ENCODE measurements around the gene GDPD2.

GDPD2 gene

DNA sequence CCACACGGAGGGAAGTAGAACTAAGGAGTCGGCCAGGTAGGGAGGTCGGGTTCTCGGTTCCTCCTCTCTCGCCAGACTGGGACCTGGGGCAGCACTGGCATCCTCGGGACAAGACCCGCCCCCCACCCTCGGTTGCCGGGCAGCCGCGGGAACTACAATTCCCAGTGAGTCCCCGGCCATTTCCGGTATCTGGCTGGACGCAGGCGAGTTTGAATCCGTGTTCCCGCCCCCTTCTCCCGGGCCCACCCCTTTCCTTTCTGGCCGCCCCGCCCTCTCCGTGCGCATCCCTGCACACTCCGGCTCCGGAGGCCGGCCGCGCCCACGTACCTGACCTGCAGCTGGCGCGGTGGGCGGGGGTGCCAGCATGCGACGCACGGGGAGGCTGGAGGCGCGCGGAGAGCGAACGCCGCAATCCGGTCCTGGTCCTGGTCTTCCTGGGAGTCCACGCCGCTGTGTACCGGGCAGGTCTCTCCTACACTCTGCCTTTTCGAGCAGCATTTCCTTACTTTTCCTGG is 11.3 kb downstream of the GDPD2 start (continued):
- TF ChIP-seq ZNF112 (tag by site-specific recombination; IDR thresholded peaks at IDR 0.05) (no peak), ZNF530 (tag by site-specific recombination; IDR thresholded peaks at IDR 0.05; ENCODE audit: low read depth) (no peak), ZNF311 (tag by site-specific recombination; IDR thresholded peaks at IDR 0.05; ENCODE audit: borderline replicate concordance) (no peak), IKZF3 (tag by site-specific recombination; IDR thresholded peaks at IDR 0.05) (0 out of 2 replicates have a peak, but pooled peaks have one; percentile 8), SP7 (tag by site-specific recombination; IDR thresholded peaks at IDR 0.05) (no peak), ZNF658 (tag by site-specific recombination; IDR thresholded peaks at IDR 0.05) (no peak), ZIC2 (tag by site-specific recombination; IDR thresholded peaks at IDR 0.05) (no peak), ZNF777 (tag by site-specific recombination; IDR thresholded peaks at IDR 0.05; ENCODE audit: borderline replicate concordance) (no peak), ZXDB (tag by site-specific recombination; IDR thresholded peaks at IDR 0.05) (no peak), ZSCAN16 (tag by site-specific recombination; IDR thresholded peaks at IDR 0.05) (no peak), KLF16 (tag by site-specific recombination; IDR thresholded peaks at IDR 0.05) (0 out of 2 replicates have a peak, but pooled peaks have one; percentile 63), ZNF221 (tag by site-specific recombination; IDR thresholded peaks at IDR 0.05; ENCODE audit: borderline replicate concordance) (no peak), SCRT2 (tag by site-specific recombination; IDR thresholded peaks at IDR 0.05) (no peak), ZNF558 (tag by site-specific recombination; IDR thresholded peaks at IDR 0.05) (no peak), ZNF701 (tag by site-specific recombination; IDR thresholded peaks at IDR 0.05) (no peak), ZBTB20 (tag by site-specific recombination; IDR thresholded peaks at IDR 0.05) (peak; percentile 59), ZSCAN30 (tag by site-specific recombination; IDR thresholded peaks at IDR 0.05) (no peak), ZNF23 (tag by site-specific recombination; IDR thresholded peaks at IDR 0.05; ENCODE audit: borderline replicate concordance) (no peak), ZNF48 (tag by site-specific recombination; IDR thresholded peaks at IDR 0.05) (no peak), ZNF600 (tag by site-specific recombination; IDR thresholded peaks at IDR 0.05) (no peak), ZNF211 (tag by site-specific recombination; IDR thresholded peaks at IDR 0.05; ENCODE audit: low read depth) (no peak), ZNF629 (tag by site-specific recombination; IDR thresholded peaks at IDR 0.05) (no peak), OSR2 (tag by site-specific recombination; IDR thresholded peaks at IDR 0.05) (no peak), KLF1 (tag by site-specific recombination; IDR thresholded peaks at IDR 0.05) (no peak), ZNF404 (tag by site-specific recombination; IDR thresholded peaks at IDR 0.05) (no peak), ZFP3 (tag by site-specific recombination; IDR thresholded peaks at IDR 0.05; ENCODE audit: low read depth) (no peak), MYNN (tag by site-specific recombination; IDR thresholded peaks at IDR 0.05; ENCODE audit: borderline replicate concordance) (no peak), ZNF555 (tag by site-specific recombination; conservative IDR thresholded peaks at IDR 0.05) (no peak), ZNF426 (tag by site-specific recombination; IDR thresholded peaks at IDR 0.05) (no peak)
- TF ChIP-seq, protein P1, sequence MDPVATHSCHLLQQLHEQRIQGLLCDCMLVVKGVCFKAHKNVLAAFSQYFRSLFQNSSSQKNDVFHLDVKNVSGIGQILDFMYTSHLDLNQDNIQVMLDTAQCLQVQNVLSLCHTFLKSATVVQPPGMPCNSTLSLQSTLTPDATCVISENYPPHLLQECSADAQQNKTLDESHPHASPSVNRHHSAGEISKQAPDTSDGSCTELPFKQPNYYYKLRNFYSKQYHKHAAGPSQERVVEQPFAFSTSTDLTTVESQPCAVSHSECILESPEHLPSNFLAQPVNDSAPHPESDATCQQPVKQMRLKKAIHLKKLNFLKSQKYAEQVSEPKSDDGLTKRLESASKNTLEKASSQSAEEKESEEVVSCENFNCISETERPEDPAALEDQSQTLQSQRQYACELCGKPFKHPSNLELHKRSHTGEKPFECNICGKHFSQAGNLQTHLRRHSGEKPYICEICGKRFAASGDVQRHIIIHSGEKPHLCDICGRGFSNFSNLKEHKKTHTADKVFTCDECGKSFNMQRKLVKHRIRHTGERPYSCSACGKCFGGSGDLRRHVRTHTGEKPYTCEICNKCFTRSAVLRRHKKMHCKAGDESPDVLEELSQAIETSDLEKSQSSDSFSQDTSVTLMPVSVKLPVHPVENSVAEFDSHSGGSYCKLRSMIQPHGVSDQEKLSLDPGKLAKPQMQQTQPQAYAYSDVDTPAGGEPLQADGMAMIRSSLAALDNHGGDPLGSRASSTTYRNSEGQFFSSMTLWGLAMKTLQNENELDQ (tag by site-specific recombination; IDR thresholded peaks at IDR 0.05; ENCODE audit: low read depth): no peak
- TF ChIP-seq, protein P2, sequence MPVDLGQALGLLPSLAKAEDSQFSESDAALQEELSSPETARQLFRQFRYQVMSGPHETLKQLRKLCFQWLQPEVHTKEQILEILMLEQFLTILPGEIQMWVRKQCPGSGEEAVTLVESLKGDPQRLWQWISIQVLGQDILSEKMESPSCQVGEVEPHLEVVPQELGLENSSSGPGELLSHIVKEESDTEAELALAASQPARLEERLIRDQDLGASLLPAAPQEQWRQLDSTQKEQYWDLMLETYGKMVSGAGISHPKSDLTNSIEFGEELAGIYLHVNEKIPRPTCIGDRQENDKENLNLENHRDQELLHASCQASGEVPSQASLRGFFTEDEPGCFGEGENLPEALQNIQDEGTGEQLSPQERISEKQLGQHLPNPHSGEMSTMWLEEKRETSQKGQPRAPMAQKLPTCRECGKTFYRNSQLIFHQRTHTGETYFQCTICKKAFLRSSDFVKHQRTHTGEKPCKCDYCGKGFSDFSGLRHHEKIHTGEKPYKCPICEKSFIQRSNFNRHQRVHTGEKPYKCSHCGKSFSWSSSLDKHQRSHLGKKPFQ (tag by site-specific recombination; IDR thresholded peaks at IDR 0.05): no peak
- TF ChIP-seq, protein P3, sequence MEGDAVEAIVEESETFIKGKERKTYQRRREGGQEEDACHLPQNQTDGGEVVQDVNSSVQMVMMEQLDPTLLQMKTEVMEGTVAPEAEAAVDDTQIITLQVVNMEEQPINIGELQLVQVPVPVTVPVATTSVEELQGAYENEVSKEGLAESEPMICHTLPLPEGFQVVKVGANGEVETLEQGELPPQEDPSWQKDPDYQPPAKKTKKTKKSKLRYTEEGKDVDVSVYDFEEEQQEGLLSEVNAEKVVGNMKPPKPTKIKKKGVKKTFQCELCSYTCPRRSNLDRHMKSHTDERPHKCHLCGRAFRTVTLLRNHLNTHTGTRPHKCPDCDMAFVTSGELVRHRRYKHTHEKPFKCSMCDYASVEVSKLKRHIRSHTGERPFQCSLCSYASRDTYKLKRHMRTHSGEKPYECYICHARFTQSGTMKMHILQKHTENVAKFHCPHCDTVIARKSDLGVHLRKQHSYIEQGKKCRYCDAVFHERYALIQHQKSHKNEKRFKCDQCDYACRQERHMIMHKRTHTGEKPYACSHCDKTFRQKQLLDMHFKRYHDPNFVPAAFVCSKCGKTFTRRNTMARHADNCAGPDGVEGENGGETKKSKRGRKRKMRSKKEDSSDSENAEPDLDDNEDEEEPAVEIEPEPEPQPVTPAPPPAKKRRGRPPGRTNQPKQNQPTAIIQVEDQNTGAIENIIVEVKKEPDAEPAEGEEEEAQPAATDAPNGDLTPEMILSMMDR (tag by site-specific recombination; IDR thresholded peaks at IDR 0.05): no peak
- TF ChIP-seq, protein P4, sequence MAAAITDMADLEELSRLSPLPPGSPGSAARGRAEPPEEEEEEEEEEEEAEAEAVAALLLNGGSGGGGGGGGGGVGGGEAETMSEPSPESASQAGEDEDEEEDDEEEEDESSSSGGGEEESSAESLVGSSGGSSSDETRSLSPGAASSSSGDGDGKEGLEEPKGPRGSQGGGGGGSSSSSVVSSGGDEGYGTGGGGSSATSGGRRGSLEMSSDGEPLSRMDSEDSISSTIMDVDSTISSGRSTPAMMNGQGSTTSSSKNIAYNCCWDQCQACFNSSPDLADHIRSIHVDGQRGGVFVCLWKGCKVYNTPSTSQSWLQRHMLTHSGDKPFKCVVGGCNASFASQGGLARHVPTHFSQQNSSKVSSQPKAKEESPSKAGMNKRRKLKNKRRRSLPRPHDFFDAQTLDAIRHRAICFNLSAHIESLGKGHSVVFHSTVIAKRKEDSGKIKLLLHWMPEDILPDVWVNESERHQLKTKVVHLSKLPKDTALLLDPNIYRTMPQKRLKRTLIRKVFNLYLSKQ (tag by site-specific recombination; IDR thresholded peaks at IDR 0.05; ENCODE audit: borderline replicate concordance): no peak
